K562 (cell line): Measurements from ENCODE around the gene ATP5PF. TPM values are rescaled to one million over a fixed set of nuclear protein-coding genes. Genes with fewer than 3 reads are reported as not detected.
A peak's percentile ranks its signal among the peaks of the same experiment; 100 is the strongest.

Experiments used
- CCNT2 ChIP-seq: IDR thresholded peaks from 2 replicates; pipeline ENCODE4 v1.6.1; 2011; ENCODE audit warnings: borderline replicate concordance, low read depth, mild to moderate bottlenecking, moderate library complexity, mixed read lengths, low read length; ENCODE audit not compliant: insufficient read length; ENCODE audit errors: extremely low read depth
- CREM ChIP-seq: IDR thresholded peaks from 2 replicates; pipeline ENCODE4 v1.6.1; 2014; ENCODE audit warnings: antibody characterized with exemption, low read depth
- MTA1 ChIP-seq: fragments of 450-650 bp; IDR thresholded peaks from 2 replicates; pipeline ENCODE4 v1.6.1; 2017; ENCODE audit warnings: borderline replicate concordance
- NR2F6 ChIP-seq: fragments of 450-650 bp; formaldehyde crosslinking; IDR thresholded peaks from 2 replicates; pipeline ENCODE4 v1.4.0; 2020; ENCODE audit warnings: mild to moderate bottlenecking
- RBM17 ChIP-seq: fragments of 200-400 bp; formaldehyde crosslinking; IDR thresholded peaks from 2 replicates; pipeline ENCODE4 v1.6.1; 2017; ENCODE audit warnings: low read depth, mild to moderate bottlenecking, low read length, borderline replicate concordance
- RHOXF2B ChIP-seq: fragments of 250-450 bp; sonication (Bioruptor Pico); conservative IDR thresholded peaks from 2 replicates; pipeline ENCODE4 v1.5.1; 2021
- TCF7L2 ChIP-seq: fragments of 150-350 bp; IDR thresholded peaks from 2 replicates; pipeline ENCODE4 v1.6.1; 2016; ENCODE audit warnings: low read depth, mild to moderate bottlenecking, low read length, moderate library complexity
- TFAM ChIP-seq: fragments of 250-450 bp; sonication (Bioruptor Pico); conservative IDR thresholded peaks from 2 replicates; pipeline ENCODE4 v1.5.0; 2021; ENCODE audit warnings: mild to moderate bottlenecking, moderate library complexity
- U2AF2 ChIP-seq: fragments of 200-400 bp; formaldehyde crosslinking; optimal IDR thresholded peaks from 2 replicates; pipeline ENCODE3; 2017; ENCODE audit warnings: low read depth, mild to moderate bottlenecking, low read length
- ZFP1 ChIP-seq: fragments of 450-650 bp; formaldehyde crosslinking; IDR thresholded peaks from 2 replicates; pipeline ENCODE4 v1.4.0; 2020; ENCODE audit warnings: mild to moderate bottlenecking, mixed read lengths
- ZNF12 ChIP-seq: sonication (generic); formaldehyde crosslinking; IDR thresholded peaks from 2 replicates; pipeline ENCODE4 v1.4.0; 2020; ENCODE audit warnings: mild to moderate bottlenecking, missing genetic modification reagents
- ZNF174 ChIP-seq: fragments of 250-450 bp; sonication (Bioruptor Pico); IDR thresholded peaks from 2 replicates; pipeline ENCODE4 v1.4.0; 2020; ENCODE audit warnings: mild to moderate bottlenecking
- ZNF57 ChIP-seq: fragments of 450-650 bp; formaldehyde crosslinking; IDR thresholded peaks from 2 replicates; pipeline ENCODE4 v1.4.0; 2020; ENCODE audit warnings: mild to moderate bottlenecking, moderate library complexity
- ZZZ3 ChIP-seq: fragments of 450-650 bp; IDR thresholded peaks from 2 replicates; pipeline ENCODE4 v1.6.1; 2016; ENCODE audit warnings: antibody characterized with exemption, mild to moderate bottlenecking, moderate library complexity
- polyA plus RNA-seq, 8 experiments: library from polyadenylated mRNA; depleted of rRNA in 4 of 8; stranded (reverse) in 5 of 8; unstranded in 3 of 8; fragments of >200 nt; fragmentation: Nextera tagmentation in 2 of 8; fragmentation: Illumina TruSeq in 1 of 8; extraction: Ambion mirVana in 2 of 8; extraction: Trizol in 1 of 8; gene quantifications; 2 replicates each; pipeline versions ENCODE4 v1.2.1 to v1.2.3, GENCODE V29; 2011 to 2014; ENCODE audit warnings: inconsistent platforms in 1 of 8, missing spikeins in 1 of 8
- total RNA-seq, 7 experiments: library from RNA; depleted of rRNA in 6 of 7; stranded (reverse); fragments of >200 nt in 6 of 7; fragmentation: Illumina TruSeq in 2 of 7; extraction: Trizol in 2 of 7; gene quantifications; 2 replicates each; pipeline versions ENCODE4 v1.2.1 to v1.2.3, GENCODE V29; 2011 to 2021; ENCODE audit warnings: low replicate concordance in 1 of 7
- TF ChIP-seq, protein P1 (sequence below): fragments of 250-450 bp; sonication (Bioruptor Pico); IDR thresholded peaks from 2 replicates; pipeline ENCODE4 v1.4.0; 2020; ENCODE audit warnings: mild to moderate bottlenecking, moderate library complexity
- TF ChIP-seq, protein P2 (sequence below): fragments of 150-350 bp; IDR thresholded peaks from 2 replicates; pipeline ENCODE4 v1.6.1; 2014; ENCODE audit warnings: low read depth, mild to moderate bottlenecking, low read length, borderline replicate concordance
- TF ChIP-seq, protein P3 (sequence below): sonication (generic); formaldehyde crosslinking; IDR thresholded peaks from 2 replicates; pipeline ENCODE4 v1.8.0; 2022; ENCODE audit warnings: mild to moderate bottlenecking, low read depth, missing genetic modification reagents
- TF ChIP-seq, protein P4 (sequence below): fragments of 250-450 bp; sonication (Bioruptor Pico); IDR thresholded peaks from 2 replicates; pipeline ENCODE4 v1.5.0; 2022; ENCODE audit warnings: mild to moderate bottlenecking

Gene ATP5PF
- total and polyA plus RNA-seq, 9 of the 15 experiments (the other 6 are each of a cell fraction or from before 2014, with no cell fraction given): 242 to 2,488 (median 533) TPM

DNA sequence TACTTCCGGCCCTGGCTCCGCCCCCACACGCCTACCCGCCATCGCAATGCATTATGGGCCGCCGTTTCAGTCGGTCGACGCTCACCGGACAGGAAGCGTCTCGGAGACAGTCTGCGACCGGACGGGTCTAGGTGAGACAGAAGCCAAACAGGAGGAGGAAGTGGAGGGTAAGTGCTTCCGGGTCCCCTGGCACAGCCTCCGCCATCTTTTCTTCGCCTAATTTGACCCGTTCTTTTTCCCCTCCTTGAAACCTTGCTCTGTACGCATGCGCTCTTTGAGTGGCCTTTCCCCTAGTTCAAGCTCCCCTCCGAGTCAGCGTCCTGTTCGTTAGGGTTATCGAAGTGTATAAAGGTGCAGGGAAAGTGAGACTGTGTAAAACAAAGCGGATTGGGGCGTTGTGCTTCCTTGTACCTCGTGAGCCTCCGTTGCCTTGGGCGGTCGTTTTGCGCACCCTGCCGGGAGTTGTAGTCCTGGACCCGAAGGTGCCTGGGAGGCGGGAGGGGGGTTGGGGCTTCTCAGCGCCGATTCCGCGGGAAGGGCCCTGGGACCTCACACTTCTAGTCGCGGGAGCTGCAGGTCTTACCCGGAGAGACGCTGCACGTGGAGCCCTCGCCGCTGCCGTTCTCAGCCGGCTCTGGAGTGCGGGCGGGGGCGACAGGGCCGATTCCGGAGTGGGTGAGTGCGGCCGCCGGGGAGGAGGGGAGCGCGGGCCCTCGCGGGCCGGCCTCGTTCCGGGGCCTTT, at the start of gene ATP5PF, which contains the start of gene GABPA (continued):
- TF ChIP-seq, protein P1, sequence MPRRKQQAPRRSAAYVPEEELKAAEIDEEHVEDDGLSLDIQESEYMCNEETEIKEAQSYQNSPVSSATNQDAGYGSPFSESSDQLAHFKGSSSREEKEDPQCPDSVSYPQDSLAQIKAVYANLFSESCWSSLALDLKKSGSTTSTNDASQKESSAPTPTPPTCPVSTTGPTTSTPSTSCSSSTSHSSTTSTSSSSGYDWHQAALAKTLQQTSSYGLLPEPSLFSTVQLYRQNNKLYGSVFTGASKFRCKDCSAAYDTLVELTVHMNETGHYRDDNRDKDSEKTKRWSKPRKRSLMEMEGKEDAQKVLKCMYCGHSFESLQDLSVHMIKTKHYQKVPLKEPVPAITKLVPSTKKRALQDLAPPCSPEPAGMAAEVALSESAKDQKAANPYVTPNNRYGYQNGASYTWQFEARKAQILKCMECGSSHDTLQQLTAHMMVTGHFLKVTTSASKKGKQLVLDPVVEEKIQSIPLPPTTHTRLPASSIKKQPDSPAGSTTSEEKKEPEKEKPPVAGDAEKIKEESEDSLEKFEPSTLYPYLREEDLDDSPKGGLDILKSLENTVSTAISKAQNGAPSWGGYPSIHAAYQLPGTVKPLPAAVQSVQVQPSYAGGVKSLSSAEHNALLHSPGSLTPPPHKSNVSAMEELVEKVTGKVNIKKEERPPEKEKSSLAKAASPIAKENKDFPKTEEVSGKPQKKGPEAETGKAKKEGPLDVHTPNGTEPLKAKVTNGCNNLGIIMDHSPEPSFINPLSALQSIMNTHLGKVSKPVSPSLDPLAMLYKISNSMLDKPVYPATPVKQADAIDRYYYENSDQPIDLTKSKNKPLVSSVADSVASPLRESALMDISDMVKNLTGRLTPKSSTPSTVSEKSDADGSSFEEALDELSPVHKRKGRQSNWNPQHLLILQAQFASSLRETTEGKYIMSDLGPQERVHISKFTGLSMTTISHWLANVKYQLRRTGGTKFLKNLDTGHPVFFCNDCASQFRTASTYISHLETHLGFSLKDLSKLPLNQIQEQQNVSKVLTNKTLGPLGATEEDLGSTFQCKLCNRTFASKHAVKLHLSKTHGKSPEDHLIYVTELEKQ: no peak
- TF ChIP-seq ZNF12 (CRISPR knock-in tag) (no peak), CREM (peak; percentile 93), NR2F6 (CRISPR knock-in tag) (no peak), CCNT2 (peak; percentile 57), RHOXF2B (CRISPR knock-in tag) (no peak), ZNF174 (no peak), TFAM (CRISPR knock-in tag) (no peak), ZFP1 (CRISPR knock-in tag) (no peak), U2AF2 (no peak), RBM17 (no peak), ZZZ3 (peak; percentile 51; the same call in 1 of the 2 replicates), ZNF57 (CRISPR knock-in tag) (no peak), MTA1 (no peak), TCF7L2 (no peak)
- TF ChIP-seq, protein P2, sequence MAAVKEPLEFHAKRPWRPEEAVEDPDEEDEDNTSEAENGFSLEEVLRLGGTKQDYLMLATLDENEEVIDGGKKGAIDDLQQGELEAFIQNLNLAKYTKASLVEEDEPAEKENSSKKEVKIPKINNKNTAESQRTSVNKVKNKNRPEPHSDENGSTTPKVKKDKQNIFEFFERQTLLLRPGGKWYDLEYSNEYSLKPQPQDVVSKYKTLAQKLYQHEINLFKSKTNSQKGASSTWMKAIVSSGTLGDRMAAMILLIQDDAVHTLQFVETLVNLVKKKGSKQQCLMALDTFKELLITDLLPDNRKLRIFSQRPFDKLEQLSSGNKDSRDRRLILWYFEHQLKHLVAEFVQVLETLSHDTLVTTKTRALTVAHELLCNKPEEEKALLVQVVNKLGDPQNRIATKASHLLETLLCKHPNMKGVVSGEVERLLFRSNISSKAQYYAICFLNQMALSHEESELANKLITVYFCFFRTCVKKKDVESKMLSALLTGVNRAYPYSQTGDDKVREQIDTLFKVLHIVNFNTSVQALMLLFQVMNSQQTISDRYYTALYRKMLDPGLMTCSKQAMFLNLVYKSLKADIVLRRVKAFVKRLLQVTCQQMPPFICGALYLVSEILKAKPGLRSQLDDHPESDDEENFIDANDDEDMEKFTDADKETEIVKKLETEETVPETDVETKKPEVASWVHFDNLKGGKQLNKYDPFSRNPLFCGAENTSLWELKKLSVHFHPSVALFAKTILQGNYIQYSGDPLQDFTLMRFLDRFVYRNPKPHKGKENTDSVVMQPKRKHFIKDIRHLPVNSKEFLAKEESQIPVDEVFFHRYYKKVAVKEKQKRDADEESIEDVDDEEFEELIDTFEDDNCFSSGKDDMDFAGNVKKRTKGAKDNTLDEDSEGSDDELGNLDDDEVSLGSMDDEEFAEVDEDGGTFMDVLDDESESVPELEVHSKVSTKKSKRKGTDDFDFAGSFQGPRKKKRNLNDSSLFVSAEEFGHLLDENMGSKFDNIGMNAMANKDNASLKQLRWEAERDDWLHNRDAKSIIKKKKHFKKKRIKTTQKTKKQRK: no peak
- TF ChIP-seq, protein P3, sequence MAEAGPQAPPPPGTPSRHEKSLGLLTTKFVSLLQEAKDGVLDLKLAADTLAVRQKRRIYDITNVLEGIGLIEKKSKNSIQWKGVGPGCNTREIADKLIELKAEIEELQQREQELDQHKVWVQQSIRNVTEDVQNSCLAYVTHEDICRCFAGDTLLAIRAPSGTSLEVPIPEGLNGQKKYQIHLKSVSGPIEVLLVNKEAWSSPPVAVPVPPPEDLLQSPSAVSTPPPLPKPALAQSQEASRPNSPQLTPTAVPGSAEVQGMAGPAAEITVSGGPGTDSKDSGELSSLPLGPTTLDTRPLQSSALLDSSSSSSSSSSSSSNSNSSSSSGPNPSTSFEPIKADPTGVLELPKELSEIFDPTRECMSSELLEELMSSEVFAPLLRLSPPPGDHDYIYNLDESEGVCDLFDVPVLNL (CRISPR knock-in tag): no peak
- TF ChIP-seq, protein P4, sequence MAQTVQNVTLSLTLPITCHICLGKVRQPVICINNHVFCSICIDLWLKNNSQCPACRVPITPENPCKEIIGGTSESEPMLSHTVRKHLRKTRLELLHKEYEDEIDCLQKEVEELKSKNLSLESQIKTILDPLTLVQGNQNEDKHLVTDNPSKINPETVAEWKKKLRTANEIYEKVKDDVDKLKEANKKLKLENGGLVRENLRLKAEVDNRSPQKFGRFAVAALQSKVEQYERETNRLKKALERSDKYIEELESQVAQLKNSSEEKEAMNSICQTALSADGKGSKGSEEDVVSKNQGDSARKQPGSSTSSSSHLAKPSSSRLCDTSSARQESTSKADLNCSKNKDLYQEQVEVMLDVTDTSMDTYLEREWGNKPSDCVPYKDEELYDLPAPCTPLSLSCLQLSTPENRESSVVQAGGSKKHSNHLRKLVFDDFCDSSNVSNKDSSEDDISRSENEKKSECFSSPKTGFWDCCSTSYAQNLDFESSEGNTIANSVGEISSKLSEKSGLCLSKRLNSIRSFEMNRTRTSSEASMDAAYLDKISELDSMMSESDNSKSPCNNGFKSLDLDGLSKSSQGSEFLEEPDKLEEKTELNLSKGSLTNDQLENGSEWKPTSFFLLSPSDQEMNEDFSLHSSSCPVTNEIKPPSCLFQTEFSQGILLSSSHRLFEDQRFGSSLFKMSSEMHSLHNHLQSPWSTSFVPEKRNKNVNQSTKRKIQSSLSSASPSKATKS (CRISPR knock-in tag): no peak
